T-helper 22 cell (primary cell): ENCODE measurements around the gene SLC3A2.

Experiments used
- DNase-seq: peaks from one replicate; pipeline ENCODE4 v3.0.0-alpha.2; 2020; ENCODE audit warnings: low read depth

SLC3A2 gene

GRCh38 chr11:62910141-62910882 lies 29.6 kb downstream of the SLC3A2 start:
- no peak for DNase-seq

DNA sequence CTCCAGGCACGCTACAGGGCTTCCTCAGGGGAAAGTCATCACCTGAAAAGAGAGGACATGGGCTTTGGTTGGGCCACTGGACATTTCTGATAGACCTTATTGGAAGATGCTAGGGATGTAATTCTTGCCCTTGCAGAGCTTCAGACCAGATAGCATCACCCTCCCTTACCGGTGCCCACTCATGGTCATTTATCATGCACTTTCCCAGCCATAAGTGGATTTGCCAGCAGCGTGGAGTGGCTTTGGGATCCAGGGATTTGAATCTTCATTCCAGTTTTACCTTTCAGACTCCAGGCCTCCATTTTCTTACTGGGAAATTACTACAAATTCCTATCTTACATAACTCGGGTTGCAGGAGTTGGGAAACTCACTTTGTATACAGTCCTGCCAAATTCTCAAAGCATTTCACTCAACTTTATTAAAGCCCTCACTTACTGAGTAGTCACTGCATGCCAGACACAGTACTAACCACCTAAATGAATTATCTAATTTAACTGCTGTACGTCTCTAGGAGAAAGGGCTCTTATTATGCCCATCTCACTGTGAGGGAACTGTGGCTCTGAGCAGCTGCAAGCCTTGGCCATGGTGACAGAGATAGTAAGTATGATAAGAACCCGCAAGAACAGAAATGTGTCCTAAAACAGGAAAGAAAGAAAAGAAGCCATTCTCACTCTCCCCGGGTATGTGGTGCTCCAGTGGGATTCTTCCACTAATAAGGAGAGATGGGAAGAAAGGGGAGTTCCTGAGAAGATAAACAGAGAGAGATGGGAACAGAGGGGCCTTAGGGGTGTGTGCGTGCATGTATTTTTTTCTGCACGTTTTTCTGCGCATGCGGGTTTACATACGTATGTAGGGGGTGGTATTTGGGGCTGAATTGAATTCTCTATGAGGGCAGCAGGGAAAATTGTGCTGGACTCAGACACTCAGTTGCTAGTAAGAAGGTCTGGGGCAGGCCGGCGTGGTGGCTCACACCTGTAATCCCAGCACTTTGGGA lies 30.7 kb downstream of the SLC3A2 start:
- DNase-seq, result no peak

DNA sequence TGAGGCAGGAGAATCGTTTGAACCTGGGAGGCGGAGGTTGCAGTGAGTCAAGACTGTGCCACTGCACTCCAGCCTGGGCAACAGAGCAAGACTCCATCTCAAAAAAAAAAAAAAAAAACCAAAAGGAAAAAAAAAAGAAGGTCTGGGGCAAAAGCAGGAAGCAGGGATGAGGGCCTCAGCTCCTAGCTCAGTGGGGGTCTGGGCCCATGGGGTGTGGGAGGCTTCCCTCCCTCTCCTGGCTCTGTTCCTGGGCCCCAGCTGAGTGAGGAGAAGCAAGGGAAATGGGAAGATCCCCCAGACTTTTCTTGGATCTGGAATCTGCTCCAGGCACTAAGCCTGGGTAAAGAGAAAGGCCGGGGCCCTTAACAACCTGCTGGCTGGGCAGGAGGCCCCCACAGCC lies 31.6 kb downstream of the SLC3A2 start:
- no peak for DNase-seq

- DNase-seq, result no peak
Measured at GRCh38 chr11:62914416-62914815, 33.7 kb downstream of the SLC3A2 start.

- DNase-seq, result no peak
Measured at GRCh38 chr11:62917906-62918502, 37.3 kb downstream of the SLC3A2 start.

DNA sequence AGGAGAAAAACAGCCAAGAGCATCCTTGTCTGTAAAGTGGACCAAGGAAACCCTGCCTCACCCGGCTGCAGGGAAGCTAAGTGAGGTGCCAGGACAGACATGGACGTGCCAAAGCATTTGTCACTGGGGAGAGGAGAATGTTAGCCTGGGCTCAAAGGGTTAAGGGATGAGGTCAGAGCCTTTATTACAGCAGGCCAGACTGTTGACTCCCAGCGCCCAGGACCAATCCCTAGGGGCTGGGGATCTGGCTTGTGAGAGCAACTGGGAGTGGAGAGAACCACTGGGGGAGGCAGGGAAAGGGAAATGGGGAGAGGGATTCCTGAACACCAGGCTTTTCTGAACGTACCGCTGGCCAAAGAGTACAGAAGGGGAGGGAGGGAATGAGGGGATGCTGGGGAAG lies 37.8 kb downstream of the SLC3A2 start:
- DNase-seq, result no peak

- DNase-seq, result no peak
Measured at GRCh38 chr11:62919476-62919875, 38.8 kb downstream of the SLC3A2 start.

- no peak for DNase-seq
Measured at GRCh38 chr11:62919898-62920640, 39.4 kb downstream of the SLC3A2 start.

- DNase-seq, result no peak
Measured at GRCh38 chr11:62921201-62921572, 40.5 kb downstream of the SLC3A2 start, which contains the start of gene CHRM1. TSS of gene CHRM1 (minus strand) at chr11:62921363. CDS start at chr11:62911100, 10,263 bp downstream.

- DNase-seq, result no peak
Measured at GRCh38 chr11:62921573-62922188, 41.0 kb downstream of the SLC3A2 start.

GRCh38 chr11:62922189-62922589 lies 41.5 kb downstream of the SLC3A2 start:
- no peak for DNase-seq

GRCh38 chr11:62922653-62923431 lies 42.1 kb downstream of the SLC3A2 start:
- DNase-seq, result no peak

GRCh38 chr11:62923601-62924411 lies 43.1 kb downstream of the SLC3A2 start:
- DNase-seq, result no peak

- no peak for DNase-seq
Measured at GRCh38 chr11:62925308-62925707, 44.6 kb downstream of the SLC3A2 start.

DNA sequence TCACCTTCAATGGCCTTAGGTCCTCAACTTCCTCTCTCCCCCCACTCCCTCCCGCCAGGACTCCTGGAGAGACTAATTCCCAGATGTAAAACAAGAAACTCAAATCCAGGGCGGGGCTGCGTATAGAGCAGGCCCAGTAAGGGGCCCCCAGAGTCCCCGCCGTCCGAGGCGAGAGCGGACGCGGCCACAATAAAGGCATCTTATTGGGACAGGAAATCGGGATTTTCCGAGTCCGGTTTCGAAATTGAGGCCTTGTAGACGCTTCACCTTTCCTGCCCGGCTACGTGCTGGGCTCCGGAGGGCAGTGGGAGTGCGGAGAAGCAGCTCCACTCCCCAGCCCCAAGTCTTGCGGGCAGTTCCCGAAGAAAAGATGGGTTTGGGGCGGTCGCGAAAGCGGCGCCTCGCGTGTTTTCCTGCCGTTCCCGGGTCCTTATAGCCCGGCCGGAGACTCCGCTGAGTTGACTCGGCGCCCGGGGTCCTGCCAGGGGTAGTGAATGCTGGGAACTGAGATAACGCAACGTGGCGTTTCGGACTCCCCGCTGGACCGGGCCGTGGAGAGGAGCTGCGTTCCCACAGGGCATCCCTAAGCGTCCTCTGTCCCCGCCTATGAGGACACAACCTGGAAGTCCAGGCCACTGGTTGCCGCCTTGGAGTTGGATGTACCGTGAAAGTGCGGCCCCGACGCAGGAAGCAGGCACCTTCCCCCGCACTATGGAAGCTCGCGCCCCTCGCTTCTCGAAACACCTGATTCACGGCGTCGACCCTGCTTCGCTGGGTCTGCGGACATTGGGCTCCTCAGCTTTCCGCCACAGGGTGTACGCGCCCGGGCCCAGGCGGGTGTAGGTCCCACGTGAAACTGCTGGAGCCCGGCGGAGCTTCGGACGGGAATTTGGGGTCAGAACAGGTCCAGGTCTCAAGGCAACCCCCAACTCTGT lies 45.3 kb downstream of the SLC3A2 start:
- DNase-seq, result no peak

DNA sequence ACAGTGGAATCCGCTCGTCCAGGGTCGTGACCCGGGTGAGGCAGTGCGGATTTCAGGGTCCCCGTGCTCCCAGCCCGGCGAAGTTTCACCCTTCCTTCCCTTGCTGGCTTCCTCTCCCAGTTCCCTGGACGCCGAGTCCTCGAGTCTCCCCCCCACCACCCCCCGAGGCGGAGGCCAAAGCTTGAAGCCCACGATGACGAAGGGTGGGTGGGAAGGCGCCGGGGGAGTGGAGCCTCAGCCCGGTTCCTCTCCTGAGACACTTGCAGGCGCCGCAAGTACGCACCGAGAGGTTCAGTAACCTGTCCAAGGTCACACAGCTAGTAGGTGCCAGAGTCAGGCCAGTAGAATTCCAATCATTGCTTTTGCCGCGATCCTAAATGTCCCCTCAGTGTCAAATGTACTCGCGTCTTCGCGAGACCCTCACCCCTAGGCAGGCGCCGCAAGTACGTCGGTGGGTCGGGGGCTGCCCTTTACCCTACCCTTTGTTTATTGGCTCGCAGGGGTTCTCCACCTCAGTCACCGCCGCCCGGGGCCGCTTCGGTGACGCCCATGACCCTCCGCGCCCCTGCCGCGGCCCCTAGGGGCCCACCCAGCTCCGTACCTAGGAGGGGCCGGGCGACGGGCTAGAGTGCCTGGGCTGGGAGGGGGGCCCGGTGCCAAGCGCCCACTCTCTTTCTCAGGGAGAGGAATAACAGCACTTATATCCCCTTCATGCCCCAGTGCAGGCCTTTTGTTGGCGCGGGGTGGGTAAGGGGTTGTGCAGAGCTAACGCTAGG lies 46.2 kb downstream of the SLC3A2 start:
- no peak for DNase-seq

DNA sequence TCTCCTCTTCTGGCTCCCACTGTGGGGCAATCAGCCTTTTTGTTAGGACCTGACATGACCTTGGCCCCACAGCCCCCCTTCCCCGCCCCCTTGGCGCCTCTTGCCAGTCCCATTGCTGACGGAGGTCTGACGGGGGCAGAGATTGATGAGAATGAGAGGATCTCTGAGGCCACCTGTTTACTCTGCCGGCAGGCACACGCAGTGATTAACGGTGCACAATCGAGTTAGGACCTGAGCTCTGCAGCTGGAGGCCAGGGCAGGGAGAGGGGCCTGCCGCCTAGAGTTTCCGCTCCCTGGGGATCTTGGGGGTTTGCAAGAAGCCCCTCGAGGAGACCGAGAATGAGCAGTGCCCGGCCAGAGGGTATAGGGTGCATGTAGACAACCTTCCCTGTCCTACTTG lies 47.3 kb downstream of the SLC3A2 start:
- DNase-seq, result no peak

DNA sequence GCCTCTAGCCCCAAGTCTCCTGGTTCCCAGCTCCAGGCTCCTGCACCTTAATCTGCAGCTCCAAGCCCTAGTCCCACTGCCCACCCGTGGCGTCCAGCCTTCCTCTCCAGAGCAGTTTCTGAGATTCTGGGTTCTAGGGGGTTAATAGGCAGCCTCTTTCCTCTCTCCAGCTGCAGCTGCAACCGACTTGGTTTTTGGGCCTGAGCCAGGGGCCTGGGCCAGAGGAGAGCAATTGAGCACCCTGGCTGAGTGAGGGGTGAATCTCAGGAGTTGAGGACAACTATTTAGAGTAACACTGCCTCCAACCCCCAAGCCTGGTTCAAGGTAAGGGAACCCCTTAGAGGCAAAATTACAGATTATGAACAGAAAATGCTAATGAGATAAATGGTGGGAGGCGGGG lies 49.5 kb downstream of the SLC3A2 start:
- DNase-seq, result no peak
